ENCODE measurements around the gene RPL22.

Gene RPL22

GRCh38 chr1:6171548-6172124, 27.8 kb downstream of the RPL22 start:
- DNase-seq, result peak; percentile 50

GRCh38 chr1:6170742-6171201, 28.6 kb downstream of the RPL22 start:
- no peak for DNase-seq

- no peak for DNase-seq
Observed at GRCh38 chr1:6170116-6170741, 29.2 kb downstream of the RPL22 start.

- DNase-seq, result no peak
Observed at GRCh38 chr1:6168947-6169586, 30.3 kb downstream of the RPL22 start.

GRCh38 chr1:6167391-6168303, 31.7 kb downstream of the RPL22 start:
- DNase-seq, result no peak

- no peak for DNase-seq
Observed at GRCh38 chr1:6166655-6167390, 32.6 kb downstream of the RPL22 start.

GRCh38 chr1:6166221-6166620, 33.2 kb downstream of the RPL22 start:
- DNase-seq, result no peak

GRCh38 chr1:6165441-6165985, 33.9 kb downstream of the RPL22 start:
- DNase-seq, result no peak

- DNase-seq, result no peak
Observed at GRCh38 chr1:6165027-6165426, 34.4 kb downstream of the RPL22 start.

- no peak for DNase-seq
Observed at GRCh38 chr1:6163973-6164617, 35.3 kb downstream of the RPL22 start.

GRCh38 chr1:6163191-6163972, 36.0 kb downstream of the RPL22 start:
- no peak for DNase-seq

- peak; percentile 71 for DNase-seq
Observed at GRCh38 chr1:6162773-6163172, 36.6 kb downstream of the RPL22 start.

GRCh38 chr1:6162341-6162740, 37.1 kb downstream of the RPL22 start:
- DNase-seq, result no peak

GRCh38 chr1:6158181-6158580, 41.2 kb downstream of the RPL22 start:
- DNase-seq, result no peak

- peak; percentile 60 for DNase-seq
Observed at GRCh38 chr1:6157528-6158174, 41.7 kb downstream of the RPL22 start.

GRCh38 chr1:6157132-6157527, 42.3 kb downstream of the RPL22 start:
- no peak for DNase-seq

- DNase-seq, result no peak
Observed at GRCh38 chr1:6154525-6155319, 44.7 kb downstream of the RPL22 start.

GRCh38 chr1:6152882-6153281, 46.5 kb downstream of the RPL22 start:
- no peak for DNase-seq

GRCh38 chr1:6152181-6152580, 47.2 kb downstream of the RPL22 start:
- no peak for DNase-seq
